ENCODE measurements around the gene PODNL1. TPM values are rescaled to one million over a fixed set of nuclear protein-coding genes. Genes with fewer than 3 reads are reported as not detected.
A peak's percentile ranks its signal among the peaks of the same experiment; 100 is the strongest.

PODNL1 gene
- total RNA-seq, 3 donors from 2014 or later = 0.08 to 0.30 TPM; not detected in 1

DNA sequence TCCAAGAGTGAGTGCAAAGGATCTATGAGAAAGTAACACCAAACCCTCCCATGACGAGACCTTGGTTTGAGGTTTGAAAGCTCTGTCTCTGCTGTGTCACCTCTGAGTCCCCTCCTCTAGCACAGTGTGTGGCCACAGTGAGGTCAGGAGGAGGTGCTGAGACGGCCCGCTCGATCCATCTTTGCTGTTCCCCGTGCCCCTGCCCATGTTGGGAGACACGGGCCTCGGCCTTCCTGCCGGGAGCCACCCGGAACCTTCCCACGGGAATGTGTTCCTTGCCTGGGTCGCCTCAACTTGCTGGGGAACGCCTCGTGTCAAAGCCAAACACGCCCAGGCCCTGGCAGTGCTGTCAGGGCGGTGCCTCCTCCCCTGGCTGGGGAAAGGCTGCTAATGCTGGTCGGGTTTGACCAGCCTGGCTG is 51.2 kb downstream of the PODNL1 start:
- Mint-ChIP-seq H3K4me3 (no peak overlapping the region), H3K27me3 (ENCODE audit: low read depth) (no peaks in the 10 kb centered on the region), H3K4me1 (ENCODE audit: low read depth) (peaks cover 18% of the 10 kb centered on the region), H3K36me3 (ENCODE audit: insufficient read depth) (no peaks in the 10 kb centered on the region), H3K9me3 (no peaks in the 10 kb centered on the region)
- peak; percentile 61 to 87 for ATAC-seq
- DNase-seq = no peak

GRCh38 chr19:13885826-13886365 is 52.3 kb downstream of the PODNL1 start:
- DNase-seq (no peak), ATAC-seq (no peak)
- H3K9me3 Mint-ChIP-seq = no peaks in the 10 kb centered on the region
- peaks cover 29% of the 10 kb centered on the region for H3K4me1 Mint-ChIP-seq (ENCODE audit: low read depth)
- no peak overlapping the region for H3K4me3 Mint-ChIP-seq
- no peaks in the 10 kb centered on the region for H3K36me3 Mint-ChIP-seq (ENCODE audit: insufficient read depth)
- no peaks in the 10 kb centered on the region for H3K27me3 Mint-ChIP-seq (ENCODE audit: low read depth)

DNA sequence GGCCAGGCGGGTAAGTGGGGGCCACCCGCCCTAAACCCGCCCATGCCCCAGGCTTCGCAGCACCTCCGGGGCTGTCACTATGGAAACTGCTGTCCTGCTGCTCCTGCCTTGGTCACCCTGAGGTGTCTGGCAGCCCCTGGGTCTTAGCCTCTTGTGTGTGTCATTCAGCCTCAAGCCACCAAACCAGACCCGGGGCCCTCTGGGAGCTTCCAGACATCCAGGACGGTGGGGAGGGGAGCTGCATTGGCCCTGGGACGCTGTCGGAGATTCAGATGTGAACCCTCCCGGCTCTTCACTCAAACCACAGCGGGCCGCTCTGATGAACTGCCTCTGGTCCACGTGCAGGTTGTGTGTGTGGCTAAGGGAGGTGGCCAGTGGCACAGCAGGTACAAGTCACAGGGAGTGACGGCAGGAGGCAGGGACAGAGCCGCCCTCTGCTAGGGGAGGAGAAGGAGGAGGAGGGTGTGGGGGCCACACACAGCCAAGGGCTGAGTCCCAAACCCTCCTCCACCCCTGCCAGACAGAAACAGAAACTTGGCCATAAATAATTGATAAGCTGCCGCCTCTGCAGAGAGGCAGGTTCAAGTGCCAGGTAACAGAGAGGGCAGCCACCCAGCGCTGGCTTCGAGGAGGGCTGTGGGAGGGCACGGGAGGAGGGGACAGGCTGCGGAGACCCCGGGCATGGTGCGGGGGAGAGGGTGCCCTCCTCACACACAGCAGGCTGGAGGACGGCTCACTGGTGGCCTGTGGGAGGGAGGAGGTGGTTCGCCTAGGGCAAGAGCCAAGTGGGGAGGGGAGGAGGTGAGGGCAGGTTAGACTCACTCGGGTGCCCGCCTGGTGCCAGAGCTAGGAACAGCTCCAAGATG is 53.3 kb downstream of the PODNL1 start:
- no peak for ATAC-seq
- no peak for DNase-seq
- Mint-ChIP-seq H3K4me3 (no peak overlapping the region), H3K4me1 (ENCODE audit: low read depth) (peaks cover 36% of the 10 kb centered on the region), H3K36me3 (ENCODE audit: insufficient read depth) (no peaks in the 10 kb centered on the region), H3K27me3 (ENCODE audit: low read depth) (no peaks in the 10 kb centered on the region), H3K9me3 (no peaks in the 10 kb centered on the region)

DNA sequence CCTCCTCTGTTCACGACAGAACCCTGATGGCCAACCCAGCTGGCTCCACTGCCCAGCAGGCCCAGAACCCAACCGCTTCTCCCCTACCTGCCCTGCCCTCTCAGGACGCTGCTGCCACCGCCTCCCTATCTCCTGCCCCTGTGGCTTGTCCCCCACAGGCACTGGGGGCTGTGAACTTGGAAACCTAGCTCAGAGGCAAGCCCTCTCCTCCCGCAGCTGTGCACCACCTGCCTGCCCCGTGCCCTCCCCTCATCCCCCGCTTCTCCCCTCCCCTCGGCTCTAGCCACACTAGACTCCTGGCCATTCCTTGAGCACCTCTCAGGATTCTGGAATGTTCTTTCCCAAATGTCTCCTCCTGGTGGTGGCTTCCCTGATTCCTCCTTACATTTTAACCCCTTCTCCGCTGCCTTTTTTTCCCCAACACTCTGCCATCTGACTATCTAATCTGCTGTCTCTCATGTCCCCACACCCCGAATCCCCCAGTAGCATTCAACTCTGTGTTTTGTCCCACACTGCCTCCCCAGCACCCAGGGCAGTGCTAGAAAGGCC is 54.6 kb downstream of the PODNL1 start:
- Mint-ChIP-seq H3K9me3 (no peaks in the 10 kb centered on the region), H3K4me1 (ENCODE audit: low read depth) (peaks cover 36% of the 10 kb centered on the region), H3K4me3 (no peak overlapping the region), H3K36me3 (ENCODE audit: insufficient read depth) (no peaks in the 10 kb centered on the region), H3K27me3 (ENCODE audit: low read depth) (no peaks in the 10 kb centered on the region)
- DNase-seq (no peak), ATAC-seq (no peak)

DNA sequence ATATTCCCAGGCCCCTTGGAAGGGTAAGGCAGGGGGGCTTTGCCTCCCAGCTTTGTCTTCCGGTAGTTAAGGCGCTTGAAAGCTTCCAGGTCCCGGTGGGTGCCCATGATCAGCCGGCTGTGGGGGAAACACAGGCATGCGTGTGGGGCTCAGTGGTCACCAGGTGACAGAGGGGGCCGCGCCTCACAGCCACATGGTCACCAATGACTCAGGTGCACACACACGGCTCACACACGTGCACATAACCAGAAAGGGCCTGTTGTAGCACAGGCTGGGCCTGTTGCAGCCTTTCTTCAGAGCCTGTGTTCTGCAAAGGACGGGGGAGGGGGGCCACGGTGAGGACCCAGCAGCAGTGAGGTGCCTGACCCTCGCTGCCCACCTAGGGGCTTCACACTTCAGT is 55.4 kb downstream of the PODNL1 start:
- Mint-ChIP-seq H3K27me3 (ENCODE audit: low read depth) (no peaks in the 10 kb centered on the region), H3K4me3 (no peak overlapping the region), H3K4me1 (ENCODE audit: low read depth) (peaks cover 36% of the 10 kb centered on the region), H3K9me3 (no peaks in the 10 kb centered on the region), H3K36me3 (ENCODE audit: insufficient read depth) (no peaks in the 10 kb centered on the region)
- ATAC-seq (no peak), DNase-seq (no peak)

- peaks cover 36% of the 10 kb centered on the region for H3K4me1 Mint-ChIP-seq (ENCODE audit: low read depth)
- H3K4me3 Mint-ChIP-seq = no peak overlapping the region
- DNase-seq = no peak
Observed at GRCh38 chr19:13882419-13882795, 55.8 kb downstream of the PODNL1 start.

DNA sequence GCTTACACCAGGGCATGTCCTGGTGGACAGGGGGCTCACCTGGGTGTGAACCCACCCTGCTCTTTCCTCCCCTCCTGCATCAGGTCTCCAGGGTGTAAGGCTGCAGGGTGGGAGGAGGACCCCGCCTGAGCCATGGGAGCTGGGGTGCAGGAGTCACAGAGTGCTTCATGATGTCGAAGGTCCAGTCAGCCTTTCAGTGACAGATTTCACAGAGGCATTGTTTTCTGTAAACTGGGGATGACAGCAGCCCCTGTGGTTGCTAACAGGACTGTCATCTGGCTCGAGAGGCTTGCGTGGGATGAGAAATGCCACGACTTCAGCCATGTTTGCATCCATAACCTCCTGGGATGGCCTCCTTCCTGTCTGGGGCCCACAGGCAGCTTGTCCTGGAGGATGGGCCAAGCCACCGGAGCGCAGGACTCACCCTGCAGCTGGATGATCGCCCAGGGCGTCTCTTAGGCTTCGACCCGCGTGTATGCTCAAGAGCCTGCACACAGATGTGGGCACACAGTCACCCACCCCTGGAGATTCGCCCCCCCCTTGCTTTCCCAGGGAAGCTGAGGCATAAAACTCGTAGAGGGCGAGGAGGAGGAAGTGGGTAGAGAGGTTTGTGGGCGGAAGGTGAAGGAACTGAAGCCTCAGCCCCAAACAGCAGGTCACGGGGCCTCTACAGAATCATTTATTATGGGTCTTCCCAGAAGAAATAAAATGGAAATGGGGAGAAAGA is 56.4 kb downstream of the PODNL1 start:
- DNase-seq (peak; percentile 28), ATAC-seq (peak; percentile 24 to 27)
- H3K36me3 Mint-ChIP-seq (ENCODE audit: insufficient read depth) = no peaks in the 10 kb centered on the region
- peaks cover 36% of the 10 kb centered on the region for H3K4me1 Mint-ChIP-seq (ENCODE audit: low read depth)
- H3K4me3 Mint-ChIP-seq = peak overlapping the region; percentile 45
- H3K9me3 Mint-ChIP-seq = no peaks in the 10 kb centered on the region
- H3K27me3 Mint-ChIP-seq (ENCODE audit: low read depth) = no peaks in the 10 kb centered on the region

More at GRCh38 chr19:13882419-13882795, 55.8 kb downstream of the PODNL1 start:
- ATAC-seq = no peak
- H3K36me3 Mint-ChIP-seq (ENCODE audit: insufficient read depth) = no peaks in the 10 kb centered on the region
- H3K27me3 Mint-ChIP-seq (ENCODE audit: low read depth) = no peaks in the 10 kb centered on the region
- no peaks in the 10 kb centered on the region for H3K9me3 Mint-ChIP-seq

- no peak for ATAC-seq
- no peaks in the 10 kb centered on the region for H3K27me3 Mint-ChIP-seq (ENCODE audit: low read depth)
- no peaks in the 10 kb centered on the region for H3K9me3 Mint-ChIP-seq
- H3K4me1 Mint-ChIP-seq (ENCODE audit: low read depth) = peaks cover 36% of the 10 kb centered on the region
- H3K36me3 Mint-ChIP-seq (ENCODE audit: insufficient read depth) = no peaks in the 10 kb centered on the region
- DNase-seq = no peak
- H3K4me3 Mint-ChIP-seq = peak overlapping the region; percentile 45
Observed at GRCh38 chr19:13881251-13881691, 56.9 kb downstream of the PODNL1 start.

Other genes starting within 250 kb of the PODNL1 start
- 10 to 100 TPM; 27.1 to 48.8 (median 33.7) TPM for gene MRI1, start 173.9 kb downstream of the PODNL1 start, total RNA-seq
- 100 to 1,000 TPM; 158 to 181 (median 167) TPM for gene C19orf53, start 164.0 kb downstream of the PODNL1 start, total RNA-seq
- 1 to 10 TPM; 3.2 to 5.0 (median 3.7) TPM for gene ZSWIM4, start 143.0 kb downstream of the PODNL1 start, total RNA-seq
- under 1 TPM in 1 of 3 donors, not detected in 2; 0.52 TPM for gene NANOS3, start 61.3 kb downstream of the PODNL1 start, total RNA-seq
- 1 to 10 TPM; 7.3 to 9.3 (median 8.9) TPM for gene BRME1, start 32.3 kb downstream of the PODNL1 start, total RNA-seq
- gene CC2D1A, start 32.2 kb downstream of the PODNL1 start, total RNA-seq = 10 to 100 TPM; 34.1 to 40.2 (median 39.6) TPM
- gene DCAF15, start 14.1 kb upstream of the PODNL1 start, total RNA-seq = 10 to 100 TPM; 65.2 to 75.4 (median 66.2) TPM
- gene RFX1, start 67.9 kb upstream of the PODNL1 start, total RNA-seq = 10 to 100 TPM; 11.3 to 13.8 (median 12.3) TPM
- not detected for gene RLN3, start 89.7 kb upstream of the PODNL1 start, total RNA-seq
- gene IL27RA, start 93.3 kb upstream of the PODNL1 start, total RNA-seq = 100 to 1,000 TPM in 1 of 3 donors, 10 to 100 TPM in 2; 91.2 to 102 (median 94.0) TPM
- not detected for gene PALM3, start 123.7 kb upstream of the PODNL1 start, total RNA-seq
- under 1 TPM; 0.24 to 0.48 (median 0.43) TPM for gene MISP3, start 134.4 kb upstream of the PODNL1 start, total RNA-seq
- gene C19orf67, start 147.4 kb upstream of the PODNL1 start, total RNA-seq = under 1 TPM in 1 of 3 donors, not detected in 2; 0.48 TPM
- gene SAMD1, start 152.3 kb upstream of the PODNL1 start, total RNA-seq = 100 to 1,000 TPM in 2 of 3 donors, 10 to 100 TPM in 1; 90.0 to 130 (median 112) TPM
- gene PRKACA, start 179.3 kb upstream of the PODNL1 start, total RNA-seq = 10 to 100 TPM; 45.0 to 46.1 (median 45.3) TPM
- 10 to 100 TPM; 18.5 to 26.7 (median 21.0) TPM for gene ASF1B, start 198.2 kb upstream of the PODNL1 start, total RNA-seq